ENCODE results near the gene CALR3. TPM values are rescaled to one million over a fixed set of nuclear protein-coding genes. Genes with fewer than 3 reads are reported as not detected.

The CALR3 gene
- total RNA-seq, 4 donors from 2014 or later: not detected

GRCh38 chr19:16535381-16535780, 39.4 kb upstream of the CALR3 start:
- no peak for DNase-seq
- no peak overlapping the region for H3K27ac ChIP-seq
- intact Hi-C loops (cut with DNase I): no loop called here

DNA sequence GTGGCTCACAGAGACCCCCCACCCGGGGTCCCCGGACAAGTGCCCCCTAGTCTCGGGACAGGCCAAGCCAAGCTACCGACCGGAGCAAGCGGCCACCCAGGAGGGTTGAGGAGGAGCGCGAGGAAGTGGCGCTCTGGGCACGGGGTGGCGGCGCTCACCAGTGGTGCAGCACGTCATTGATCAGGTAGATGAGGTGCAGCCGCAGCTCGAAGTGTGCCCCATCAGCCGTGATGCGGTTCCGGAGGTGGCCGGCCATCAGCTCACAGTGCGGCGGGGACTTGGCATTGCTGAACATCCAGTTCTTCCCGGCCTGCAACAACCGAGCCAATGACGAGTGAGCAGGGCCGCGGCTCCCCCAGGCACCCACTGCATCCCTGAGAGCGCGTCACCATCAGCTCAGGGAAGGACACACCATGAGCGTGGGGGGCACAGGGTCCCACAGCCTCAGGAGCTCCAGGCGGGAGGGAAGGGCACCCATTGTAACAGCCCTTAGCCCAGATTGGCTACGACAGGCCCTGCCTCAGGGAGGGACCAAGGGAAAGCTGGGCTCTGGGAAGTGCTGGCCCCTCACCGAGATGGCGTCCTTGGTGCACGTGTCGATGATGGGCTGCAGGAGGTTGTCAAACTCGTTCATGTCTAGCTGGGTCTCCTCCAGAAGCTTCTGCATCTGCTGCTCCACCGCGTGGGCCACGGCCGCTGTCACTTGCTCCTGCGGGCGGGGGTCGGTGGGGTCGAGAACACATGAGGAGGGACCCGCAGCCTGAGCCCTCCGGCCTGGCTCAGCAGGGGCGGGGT, 36.7 kb upstream of the CALR3 start:
- no peak overlapping the region for H3K27ac ChIP-seq
- no peak for TF ChIP-seq POLR2A (IDR thresholded peaks at IDR 0.05)
- TF ChIP-seq, protein P1, sequence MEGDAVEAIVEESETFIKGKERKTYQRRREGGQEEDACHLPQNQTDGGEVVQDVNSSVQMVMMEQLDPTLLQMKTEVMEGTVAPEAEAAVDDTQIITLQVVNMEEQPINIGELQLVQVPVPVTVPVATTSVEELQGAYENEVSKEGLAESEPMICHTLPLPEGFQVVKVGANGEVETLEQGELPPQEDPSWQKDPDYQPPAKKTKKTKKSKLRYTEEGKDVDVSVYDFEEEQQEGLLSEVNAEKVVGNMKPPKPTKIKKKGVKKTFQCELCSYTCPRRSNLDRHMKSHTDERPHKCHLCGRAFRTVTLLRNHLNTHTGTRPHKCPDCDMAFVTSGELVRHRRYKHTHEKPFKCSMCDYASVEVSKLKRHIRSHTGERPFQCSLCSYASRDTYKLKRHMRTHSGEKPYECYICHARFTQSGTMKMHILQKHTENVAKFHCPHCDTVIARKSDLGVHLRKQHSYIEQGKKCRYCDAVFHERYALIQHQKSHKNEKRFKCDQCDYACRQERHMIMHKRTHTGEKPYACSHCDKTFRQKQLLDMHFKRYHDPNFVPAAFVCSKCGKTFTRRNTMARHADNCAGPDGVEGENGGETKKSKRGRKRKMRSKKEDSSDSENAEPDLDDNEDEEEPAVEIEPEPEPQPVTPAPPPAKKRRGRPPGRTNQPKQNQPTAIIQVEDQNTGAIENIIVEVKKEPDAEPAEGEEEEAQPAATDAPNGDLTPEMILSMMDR (IDR thresholded peaks at IDR 0.05): no peak
- peaks cover 0 to 5% (median 0%) of the 10 kb centered on the region in 3 donors for H3K4me1 ChIP-seq
- no peaks in the 10 kb centered on the region for H3K27me3 ChIP-seq
- no peak overlapping the region for H3K4me3 ChIP-seq
- DNase-seq: no peak
- WGBS, 2 donors: 95 to 97% methylated on average over 12 to 24 of the region's 47 CpGs
- H3K36me3 ChIP-seq: peaks cover 46 to 100% (median 79%) of the 10 kb centered on the region in 3 donors
- H3K9me3 ChIP-seq: no peaks in the 10 kb centered on the region
- intact Hi-C loops (cut with DNase I): no loop called here

More at GRCh38 chr19:16535381-16535780, 39.4 kb upstream of the CALR3 start:
- no peaks in the 10 kb centered on the region for H3K9me3 ChIP-seq
- no peak overlapping the region for H3K4me3 ChIP-seq
- WGBS, 2 donors: 79 to 100% methylated on average over 1 to 2 of the region's 18 CpGs
- peaks cover 32 to 100% (median 53%) of the 10 kb centered on the region in 3 donors for H3K36me3 ChIP-seq
- TF ChIP-seq, protein P1 (IDR thresholded peaks at IDR 0.05): no peak
- TF ChIP-seq POLR2A (IDR thresholded peaks at IDR 0.05): no peak
- H3K4me1 ChIP-seq: peaks cover 5 to 30% (median 11%) of the 10 kb centered on the region in 3 donors
- no peaks in the 10 kb centered on the region for H3K27me3 ChIP-seq

GRCh38 chr19:16531380-16531669, 35.4 kb upstream of the CALR3 start:
- DNase-seq: no peak
- TF ChIP-seq POLR2A (IDR thresholded peaks at IDR 0.05): no peak
- TF ChIP-seq, protein P1 (IDR thresholded peaks at IDR 0.05): no peak
- intact Hi-C loops (cut with DNase I): no loop called here
- no peak overlapping the region for H3K27ac ChIP-seq
- peaks cover 53 to 100% (median 90%) of the 10 kb centered on the region in 3 donors for H3K36me3 ChIP-seq
- no peak overlapping the region for H3K4me3 ChIP-seq
- H3K4me1 ChIP-seq: peaks cover 0 to 9% (median 0%) of the 10 kb centered on the region in 3 donors
- H3K9me3 ChIP-seq: no peaks in the 10 kb centered on the region
- 97 to 100% methylated on average over 4 to 10 of the region's 12 CpGs for WGBS, 2 donors
- no peaks in the 10 kb centered on the region for H3K27me3 ChIP-seq

GRCh38 chr19:16530540-16531379, 34.8 kb upstream of the CALR3 start:
- intact Hi-C loops (cut with DNase I): no loop called here
- Histone ChIP-seq H3K27ac (no peak overlapping the region), H3K4me3 (no peak overlapping the region), H3K4me1 (peaks cover 0 to 9% (median 0%) of the 10 kb centered on the region in 3 donors), H3K36me3 (peaks cover 57 to 100% (median 95%) of the 10 kb centered on the region in 3 donors), H3K9me3 (no peaks in the 10 kb centered on the region), H3K27me3 (no peaks in the 10 kb centered on the region)
- WGBS, 2 donors: 94% methylated on average over 25 of the region's 43 CpGs; no CpG with 5 or more reads in 1 of the 2 donors
- no peak for DNase-seq
- no peak for TF ChIP-seq POLR2A (IDR thresholded peaks at IDR 0.05)
- TF ChIP-seq, protein P1 (IDR thresholded peaks at IDR 0.05): no peak

Measured in esophagus squamous epithelium (tissue), 5 donors.